ENCODE measurements around the gene NREP.

- TF ChIP-seq CTCF (IDR thresholded peaks at IDR 0.05): no peak
- TF ChIP-seq ZNF512 (CRISPR knock-in tag; IDR thresholded peaks at IDR 0.05; ENCODE audit: borderline replicate concordance): no peak
- no peak for TF ChIP-seq FOXP4 (CRISPR knock-in tag; IDR thresholded peaks at IDR 0.05)
- TF ChIP-seq MLX (CRISPR knock-in tag; IDR thresholded peaks at IDR 0.05): no peak
- no peak for TF ChIP-seq FOXP1 (CRISPR knock-in tag; IDR thresholded peaks at IDR 0.05; ENCODE audit: borderline replicate concordance)
- no peak for TF ChIP-seq E2F4 (CRISPR knock-in tag; IDR thresholded peaks at IDR 0.05; ENCODE audit: borderline replicate concordance, low read depth)
- TF ChIP-seq ZNF232 (CRISPR knock-in tag; IDR thresholded peaks at IDR 0.05): no peak
- no peak for TF ChIP-seq USF1 (CRISPR knock-in tag; IDR thresholded peaks at IDR 0.05)
These were observed 36.6 kb downstream of the NREP start for GRCh38 chr5:111720333-111720890.

Measured in WTC11 (cell line).